Endothelial cell (in vitro differentiated cells): ENCODE results near the gene C5orf15. TPM values are rescaled to one million over a fixed set of nuclear protein-coding genes. Genes with fewer than 3 reads are reported as not detected.

Experiments
- DNase-seq: peaks from one replicate; pipeline ENCODE4 v3.0.0; 2021; ENCODE audit warnings: low spot score
- H3K27ac Mint-ChIP-seq: one replicate; pipeline ENCODE4 v1.8.0; 2021; ENCODE audit warnings: mixed read lengths, inconsistent platforms; ENCODE audit not compliant: unreplicated experiment
- H3K27me3 Mint-ChIP-seq: one replicate; pipeline ENCODE4 v1.8.0; 2021; ENCODE audit warnings: mild to moderate bottlenecking, moderate library complexity, mixed read lengths, inconsistent platforms; ENCODE audit not compliant: unreplicated experiment
- H3K36me3 Mint-ChIP-seq: one replicate; pipeline ENCODE4 v1.8.0; 2021; ENCODE audit warnings: mild to moderate bottlenecking, low read depth, mixed read lengths, inconsistent platforms; ENCODE audit not compliant: unreplicated experiment
- H3K4me1 Mint-ChIP-seq: one replicate; pipeline ENCODE4 v1.8.0; 2021; ENCODE audit warnings: mild to moderate bottlenecking, mixed read lengths, inconsistent platforms; ENCODE audit not compliant: unreplicated experiment
- H3K4me3 Mint-ChIP-seq: one replicate; pipeline ENCODE4 v1.8.0; 2021; ENCODE audit warnings: mild to moderate bottlenecking, mixed read lengths, inconsistent platforms; ENCODE audit not compliant: unreplicated experiment
- H3K9me3 Mint-ChIP-seq: one replicate; pipeline ENCODE4 v1.8.0; 2021; ENCODE audit warnings: mixed read lengths, inconsistent platforms; ENCODE audit not compliant: unreplicated experiment
- CTCF ChIP-seq: fragments of 200-600 bp; sonication (generic); IDR thresholded peaks from one replicate; pipeline ENCODE4 v1.5.0; 2021; ENCODE audit warnings: antibody characterized with exemption; ENCODE audit not compliant: unreplicated experiment
- total RNA-seq: library from RNA; stranded (reverse); fragmentation: NEBNext Ultra II Directional; extraction: Animal tissue kit (Norgen Biotek cat#: 25700); gene quantifications from one replicate; pipeline ENCODE4 v1.2.1, GENCODE V29; 2021; ENCODE audit not compliant: unreplicated experiment

The C5orf15 gene
- total RNA-seq, 1 donor from 2014 or later = 35.5 TPM

- no peak overlapping the region for H3K4me3 Mint-ChIP-seq
- no peaks in the 10 kb centered on the region for H3K36me3 Mint-ChIP-seq
- H3K9me3 Mint-ChIP-seq = no peaks in the 10 kb centered on the region
- no peaks in the 10 kb centered on the region for H3K27me3 Mint-ChIP-seq
- DNase-seq = no peak
- TF ChIP-seq CTCF = no peak
- H3K4me1 Mint-ChIP-seq = no peaks in the 10 kb centered on the region
- no peak overlapping the region for H3K27ac Mint-ChIP-seq
Measured at GRCh38 chr5:133947431-133947841, 21.0 kb downstream of the C5orf15 start.

GRCh38 chr5:133945568-133945967, 22.9 kb downstream of the C5orf15 start:
- no peak for DNase-seq
- Mint-ChIP-seq H3K4me1 (no peaks in the 10 kb centered on the region), H3K4me3 (no peak overlapping the region), H3K27me3 (no peaks in the 10 kb centered on the region), H3K36me3 (no peaks in the 10 kb centered on the region), H3K27ac (no peak overlapping the region), H3K9me3 (no peaks in the 10 kb centered on the region)
- no peak for TF ChIP-seq CTCF

GRCh38 chr5:133944263-133945185, 23.9 kb downstream of the C5orf15 start:
- H3K27ac Mint-ChIP-seq = no peak overlapping the region
- TF ChIP-seq CTCF = peak; percentile 83
- DNase-seq = peak; percentile 63
- H3K36me3 Mint-ChIP-seq = no peaks in the 10 kb centered on the region
- H3K27me3 Mint-ChIP-seq = no peaks in the 10 kb centered on the region
- H3K4me1 Mint-ChIP-seq = no peaks in the 10 kb centered on the region
- H3K9me3 Mint-ChIP-seq = no peaks in the 10 kb centered on the region
- H3K4me3 Mint-ChIP-seq = no peak overlapping the region

GRCh38 chr5:133943475-133943817, 25.0 kb downstream of the C5orf15 start:
- no peak overlapping the region for H3K4me3 Mint-ChIP-seq
- no peak for TF ChIP-seq CTCF
- no peaks in the 10 kb centered on the region for H3K4me1 Mint-ChIP-seq
- H3K27me3 Mint-ChIP-seq = no peaks in the 10 kb centered on the region
- no peak overlapping the region for H3K27ac Mint-ChIP-seq
- no peak for DNase-seq
- no peaks in the 10 kb centered on the region for H3K36me3 Mint-ChIP-seq
- H3K9me3 Mint-ChIP-seq = no peaks in the 10 kb centered on the region

GRCh38 chr5:133942614-133943474, 25.6 kb downstream of the C5orf15 start:
- Mint-ChIP-seq H3K27ac (no peak overlapping the region), H3K27me3 (no peaks in the 10 kb centered on the region), H3K9me3 (no peaks in the 10 kb centered on the region), H3K4me1 (no peaks in the 10 kb centered on the region), H3K36me3 (no peaks in the 10 kb centered on the region), H3K4me3 (no peak overlapping the region)
- no peak for DNase-seq
- no peak for TF ChIP-seq CTCF
